ENCODE measurements around the gene DENND6B. TPM values are rescaled to one million over a fixed set of nuclear protein-coding genes. Genes with fewer than 3 reads are reported as not detected.
A peak's percentile ranks its signal among the peaks of the same experiment; 100 is the strongest.

The DENND6B gene
- total and polyA plus RNA-seq, 2 donors (not counting 3 experiments of a cell fraction or from before 2014, with no cell fraction given) = 4.1 to 5.9 TPM

GRCh38 chr22:50261615-50262459, 65.0 kb downstream of the DENND6B start, which contains the start of gene MAPK12:
MAPK12 (minus strand) TSS chr22:50261683; CDS start chr22:50261509, 174 bp downstream.
- no TSS peak for BruUV-seq (replicated peaks)
- dilution Hi-C loops (cut with MboI; ENCODE audit: extremely low pct_ligation_motif_present, low sequenced_read_pairs) = no loop called here
- Histone ChIP-seq H3K4me2 (ENCODE audit: insufficient read depth, low read length) (peak within 1 kb of the TSS; percentile 85), H3K79me2 (ENCODE audit: control insufficient read depth, insufficient read depth, low read length) (peaks cover 22% of the 10 kb centered on the region), H3K27ac (ENCODE audit: insufficient read depth, low read depth, low read length) (peak within 1 kb of the TSS; percentile 22), H2AFZ (ENCODE audit: low read depth, low read length) (peak within 1 kb of the TSS; percentile 76), H3K27me3 (ENCODE audit: control insufficient read depth in 2 of 2, insufficient read depth in 2 of 2, low read length in 2 of 2) (no peaks in the 10 kb centered on the region), H3K4me1 (ENCODE audit: control insufficient read depth, extremely low read depth, insufficient read depth, low read length) (peaks cover 11% of the 10 kb centered on the region), H3K9me1 (replicated peaks; ENCODE audit: control insufficient read depth, extremely low read depth, insufficient read depth, low read length) (no peaks in the 10 kb centered on the region), H3K9me3 (replicated peaks; ENCODE audit: control insufficient read depth, insufficient read depth, low read length) (no peaks in the 10 kb centered on the region), H3K9ac (replicated peaks; ENCODE audit: extremely low read depth, insufficient read depth, low read length) (peak within 1 kb of the TSS; percentile 67), H4K20me1 (replicated peaks; ENCODE audit: control insufficient read depth, extremely low read depth, insufficient read depth, low read length) (no peaks in the 10 kb centered on the region), H3K4me3 (replicated peaks in 1 of 3; ENCODE audit: insufficient read depth in 1 of 3, low read depth in 1 of 3, low read length in 3 of 3) (peak within 1 kb of the TSS; percentile 23 to 69 (median 49)), H3K36me3 (ENCODE audit: control insufficient read depth in 2 of 2, extremely low read depth in 1 of 2, insufficient read depth in 2 of 2, low read length in 2 of 2) (peaks cover 0 to 11% of the 10 kb centered on the region in 2 experiments)
- ChIA-PET POLR2A (interaction anchor here (1.3 kb wide), 1 partner anchor 10 kb away, joined by 3 read pairs; no protein-coding TSS in a partner anchor), CTCF (interaction anchor here (0.7 to 4.9 kb wide), 5 partner anchors 9 to 264 kb away, joined by 3 to 41 read pairs (median 9); partner anchors contain the start of genes HDAC10, MAPK11 and SCO2)
- DNase-seq (ENCODE audit: low read depth, low spot score) (peak; percentile 32), FAIRE-seq (peak; percentile 15)
- TF ChIP-seq FOS (IDR thresholded peaks at IDR 0.05; ENCODE audit: borderline replicate concordance, insufficient read depth, low read length) = no peak
- TF ChIP-seq MYC (IDR thresholded peaks at IDR 0.05; ENCODE audit: low read depth, low read length) = no peak
- TF ChIP-seq POLR2AphosphoS5 (IDR thresholded peaks at IDR 0.05; ENCODE audit: insufficient read depth, low read depth, low read length) = peak; percentile 51
- intact Hi-C loops (cut with micrococcal nuclease) = loop anchor here (1.0 kb wide), 1 partner anchor 8 kb away; the partner anchor contains the start of gene MAPK11

Data from endothelial cell of umbilical vein (primary cell).